GM23338 (cell line): ENCODE results near the gene HCK. TPM values are rescaled to one million over a fixed set of nuclear protein-coding genes. Genes with fewer than 3 reads are reported as not detected.

Source experiments
- ATAC-seq: fragments of 200-7000 bp; cut with Tn5 transposase; 3 replicates; pipeline ENCODE4 v1.9.1; 2020
- DNase-seq: peaks from one replicate; pipeline ENCODE4 v3.0.0-alpha.2; 2015; ENCODE audit warnings: low spot score
- H2AFZ ChIP-seq: fragments of 200-600 bp; sonication (generic); 2 replicates; pipeline ENCODE4 v1.8.0; 2016; ENCODE audit warnings: antibody characterized with exemption, mild to moderate bottlenecking, moderate library complexity
- H3F3A ChIP-seq: fragments of 200-600 bp; sonication (generic); replicated peaks from 2 replicates; pipeline ENCODE4 v1.8.0; 2017; ENCODE audit warnings: antibody characterized with exemption, mixed run types, low read depth
- H3K27ac ChIP-seq: fragments of 200-600 bp; sonication (generic); 2 replicates; pipeline ENCODE4 v1.6.1; 2016; ENCODE audit warnings: low read depth
- H3K27me3 ChIP-seq: fragments of 200-600 bp; sonication (generic); 2 replicates; pipeline ENCODE4 v1.8.0; 2016; ENCODE audit warnings: mild to moderate bottlenecking, mixed run types, moderate library complexity; ENCODE audit not compliant: insufficient read depth
- H3K36me3 ChIP-seq: fragments of 200-600 bp; sonication (generic); 2 replicates; pipeline ENCODE4 v1.8.0; 2016; ENCODE audit warnings: mild to moderate bottlenecking; ENCODE audit not compliant: insufficient read depth
- H3K4me1 ChIP-seq: fragments of 200-600 bp; sonication (generic); 2 replicates; pipeline ENCODE4 v1.8.0; 2016; ENCODE audit warnings: mild to moderate bottlenecking, moderate library complexity; ENCODE audit not compliant: insufficient read depth
- H3K4me2 ChIP-seq: fragments of 200-600 bp; sonication (generic); 2 replicates; pipeline ENCODE4 v1.7.1; 2017; ENCODE audit warnings: mixed run types
- H3K4me3 ChIP-seq: fragments of 200-600 bp; sonication (generic); 2 replicates; pipeline ENCODE4 v1.6.1; 2016; ENCODE audit warnings: mixed run types
- H3K79me2 ChIP-seq: fragments of 200-600 bp; sonication (generic); replicated peaks from 2 replicates; pipeline ENCODE4 v1.8.0; 2017; ENCODE audit warnings: mild to moderate bottlenecking; ENCODE audit not compliant: insufficient read depth
- H3K9me2 ChIP-seq: fragments of 200-600 bp; sonication (generic); 2 replicates; pipeline ENCODE4 v1.8.0; 2017; ENCODE audit not compliant: insufficient read depth
- H4K20me1 ChIP-seq: fragments of 200-600 bp; sonication (generic); replicated peaks from 2 replicates; pipeline ENCODE4 v1.8.0; 2017; ENCODE audit warnings: mild to moderate bottlenecking; ENCODE audit not compliant: insufficient read depth
- H3K27ac Mint-ChIP-seq: 2 replicates; pipeline ENCODE4 v1.8.0; 2020; ENCODE audit warnings: inconsistent platforms, mild to moderate bottlenecking, moderate library complexity, mixed read lengths
- H3K27me3 Mint-ChIP-seq: 3 replicates; pipeline ENCODE4 v1.8.0; 2022; ENCODE audit warnings: low read depth, mild to moderate bottlenecking, moderate library complexity, mixed read lengths, inconsistent platforms; ENCODE audit not compliant: insufficient read depth, poor library complexity
- H3K36me3 Mint-ChIP-seq: 3 replicates; pipeline ENCODE4 v1.8.0; 2021; ENCODE audit warnings: low read depth, mild to moderate bottlenecking, inconsistent platforms, moderate library complexity, mixed read lengths
- H3K4me1 Mint-ChIP-seq: 3 replicates; pipeline ENCODE4 v1.8.0; 2020; ENCODE audit warnings: mild to moderate bottlenecking, inconsistent platforms, mixed read lengths
- H3K4me3 Mint-ChIP-seq: 3 replicates; pipeline ENCODE4 v1.8.0; 2021; ENCODE audit warnings: moderate library complexity, mild to moderate bottlenecking, inconsistent platforms, mixed read lengths
- H3K9me3 Mint-ChIP-seq: 3 replicates; pipeline ENCODE4 v1.8.0; 2020; ENCODE audit warnings: moderate library complexity, mild to moderate bottlenecking, inconsistent platforms, mixed read lengths
- CREB1 ChIP-seq: fragments of 250-450 bp; sonication (Bioruptor Pico); IDR thresholded peaks from 2 replicates; pipeline ENCODE4 v1.5.0; 2020; ENCODE audit warnings: low read depth, mild to moderate bottlenecking, moderate library complexity
- EZH2 ChIP-seq: fragments of 200-600 bp; sonication (generic); IDR thresholded peaks from one replicate; pipeline ENCODE4 v1.8.0; 2017; ENCODE audit warnings: antibody characterized with exemption, mild to moderate bottlenecking, low read depth; ENCODE audit not compliant: unreplicated experiment
- EZH2phosphoT487 ChIP-seq: fragments of 200-600 bp; sonication (generic); IDR thresholded peaks from one replicate; pipeline ENCODE4 v1.8.1; 2018; ENCODE audit warnings: antibody characterized with exemption; ENCODE audit not compliant: unreplicated experiment
- JUNB ChIP-seq: IDR thresholded peaks from one replicate; pipeline ENCODE4 v1.6.1; 2016; ENCODE audit warnings: antibody characterized with exemption; ENCODE audit not compliant: unreplicated experiment
- NANOG ChIP-seq: IDR thresholded peaks from 2 replicates; pipeline ENCODE4 v1.6.1; 2016; ENCODE audit warnings: antibody characterized with exemption, borderline replicate concordance
- POLR2AphosphoS5 ChIP-seq: IDR thresholded peaks from 2 replicates; pipeline ENCODE4 v1.6.1; 2016; ENCODE audit warnings: antibody characterized with exemption, low read depth
- STAT1 ChIP-seq: IDR thresholded peaks from one replicate; pipeline ENCODE4 v1.6.1; 2016; ENCODE audit warnings: antibody characterized with exemption; ENCODE audit not compliant: unreplicated experiment
- ZNF114 ChIP-seq: fragments of 250-450 bp; sonication (Bioruptor Pico); IDR thresholded peaks from 2 replicates; pipeline ENCODE4 v1.5.0; 2020; ENCODE audit warnings: mild to moderate bottlenecking, moderate library complexity
- ZNF331 ChIP-seq: fragments of 250-450 bp; sonication (Bioruptor Pico); IDR thresholded peaks from 2 replicates; pipeline ENCODE4 v1.5.0; 2020; ENCODE audit warnings: low read depth, mild to moderate bottlenecking, moderate library complexity
- polyA plus RNA-seq: library from polyadenylated mRNA; unstranded; fragments of >200 nt; fragmentation: Nextera tagmentation; extraction: Ambion mirVana; gene quantifications from 2 replicates; pipeline ENCODE4 v1.2.1, GENCODE V29; 2016
- total RNA-seq: library from RNA; depleted of rRNA; stranded (reverse); fragments of >200 nt; shearing (Covaris generic); gene quantifications from 2 replicates; pipeline ENCODE4 v1.2.3, GENCODE V29; 2014
- TF ChIP-seq, protein P1 (sequence below), 2 experiments: fragments of 200-600 bp in 1 of 2; sonication (generic) in 1 of 2; conservative IDR thresholded peaks; 2 replicates each; pipeline versions ENCODE4 v1.5.1 to v1.6.1; 2016 to 2017; ENCODE audit warnings: antibody characterized with exemption in 2 of 2, low read depth in 2 of 2, mild to moderate bottlenecking in 2 of 2, moderate library complexity in 1 of 2
- TF ChIP-seq, protein P2 (sequence below): IDR thresholded peaks from one replicate; pipeline ENCODE4 v1.6.1; 2018; ENCODE audit warnings: antibody characterized with exemption; ENCODE audit not compliant: unreplicated experiment
- TF ChIP-seq, protein P3 (sequence below): IDR thresholded peaks from 2 replicates; pipeline ENCODE4 v1.6.1; 2016; ENCODE audit warnings: antibody characterized with exemption
- TF ChIP-seq, protein P4 (sequence below): fragments of 250-450 bp; sonication (Bioruptor Pico); IDR thresholded peaks from 2 replicates; pipeline ENCODE4 v1.5.0; 2020; ENCODE audit warnings: mild to moderate bottlenecking, moderate library complexity

HCK gene
- total and polyA plus RNA-seq, 2 experiments from 2014 or later, result 0.97 TPM; not detected in 1

DNA sequence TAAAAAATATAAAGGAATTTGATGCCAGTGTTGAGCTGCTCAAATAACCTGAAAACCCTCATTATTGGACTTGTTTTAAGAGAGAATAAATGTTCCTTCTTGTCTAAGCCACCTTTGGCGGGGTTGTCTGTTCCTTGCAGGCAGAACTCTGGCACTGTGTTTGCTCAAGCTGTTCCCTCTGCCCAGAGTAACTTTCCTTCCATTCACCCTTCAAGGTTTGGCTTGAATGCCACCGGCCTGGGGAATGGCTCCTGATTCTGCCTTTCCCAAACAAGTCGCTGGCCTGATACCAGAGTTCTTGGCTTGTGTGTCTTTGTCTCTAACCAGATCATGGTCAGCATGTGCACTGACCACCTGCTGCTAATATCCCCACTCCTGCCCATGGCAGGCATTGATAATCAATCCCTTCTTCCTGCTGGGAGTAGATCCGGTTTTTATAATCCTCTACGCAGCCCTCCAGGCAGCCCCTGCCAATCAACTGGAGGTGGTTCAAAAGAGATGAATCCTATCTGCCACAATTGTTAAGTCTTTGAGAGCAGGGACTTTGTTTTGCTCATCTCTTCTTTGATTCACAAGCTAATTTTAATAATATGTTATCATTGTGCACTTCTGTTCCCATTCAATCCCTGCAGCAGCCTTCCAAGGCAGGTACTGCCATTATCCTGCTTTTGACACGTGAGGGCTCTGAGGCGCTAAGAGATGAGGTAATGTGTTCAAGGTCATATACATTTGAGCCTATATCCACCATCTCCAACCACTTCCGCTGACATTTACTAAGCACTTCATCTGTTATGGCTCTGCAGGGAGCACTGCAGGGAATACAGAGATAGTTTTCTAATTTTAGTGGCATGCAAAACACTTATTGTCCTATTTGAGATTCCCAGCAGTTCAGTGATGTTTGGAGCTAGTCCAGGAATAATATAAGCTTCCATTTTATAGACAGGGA lies 44.9 kb upstream of the HCK start:
- TF ChIP-seq, protein P1, sequence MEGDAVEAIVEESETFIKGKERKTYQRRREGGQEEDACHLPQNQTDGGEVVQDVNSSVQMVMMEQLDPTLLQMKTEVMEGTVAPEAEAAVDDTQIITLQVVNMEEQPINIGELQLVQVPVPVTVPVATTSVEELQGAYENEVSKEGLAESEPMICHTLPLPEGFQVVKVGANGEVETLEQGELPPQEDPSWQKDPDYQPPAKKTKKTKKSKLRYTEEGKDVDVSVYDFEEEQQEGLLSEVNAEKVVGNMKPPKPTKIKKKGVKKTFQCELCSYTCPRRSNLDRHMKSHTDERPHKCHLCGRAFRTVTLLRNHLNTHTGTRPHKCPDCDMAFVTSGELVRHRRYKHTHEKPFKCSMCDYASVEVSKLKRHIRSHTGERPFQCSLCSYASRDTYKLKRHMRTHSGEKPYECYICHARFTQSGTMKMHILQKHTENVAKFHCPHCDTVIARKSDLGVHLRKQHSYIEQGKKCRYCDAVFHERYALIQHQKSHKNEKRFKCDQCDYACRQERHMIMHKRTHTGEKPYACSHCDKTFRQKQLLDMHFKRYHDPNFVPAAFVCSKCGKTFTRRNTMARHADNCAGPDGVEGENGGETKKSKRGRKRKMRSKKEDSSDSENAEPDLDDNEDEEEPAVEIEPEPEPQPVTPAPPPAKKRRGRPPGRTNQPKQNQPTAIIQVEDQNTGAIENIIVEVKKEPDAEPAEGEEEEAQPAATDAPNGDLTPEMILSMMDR (conservative IDR thresholded peaks at IDR 0.05; ENCODE audit: low read depth in 2 of 2), result no peak
- TF ChIP-seq EZH2phosphoT487 (no peak), CREB1 (CRISPR knock-in tag) (no peak), NANOG (no peak), POLR2AphosphoS5 (no peak), ZNF114 (CRISPR knock-in tag) (no peak), EZH2 (no peak), JUNB (no peak), STAT1 (no peak), ZNF331 (CRISPR knock-in tag) (no peak)
- TF ChIP-seq, protein P2, sequence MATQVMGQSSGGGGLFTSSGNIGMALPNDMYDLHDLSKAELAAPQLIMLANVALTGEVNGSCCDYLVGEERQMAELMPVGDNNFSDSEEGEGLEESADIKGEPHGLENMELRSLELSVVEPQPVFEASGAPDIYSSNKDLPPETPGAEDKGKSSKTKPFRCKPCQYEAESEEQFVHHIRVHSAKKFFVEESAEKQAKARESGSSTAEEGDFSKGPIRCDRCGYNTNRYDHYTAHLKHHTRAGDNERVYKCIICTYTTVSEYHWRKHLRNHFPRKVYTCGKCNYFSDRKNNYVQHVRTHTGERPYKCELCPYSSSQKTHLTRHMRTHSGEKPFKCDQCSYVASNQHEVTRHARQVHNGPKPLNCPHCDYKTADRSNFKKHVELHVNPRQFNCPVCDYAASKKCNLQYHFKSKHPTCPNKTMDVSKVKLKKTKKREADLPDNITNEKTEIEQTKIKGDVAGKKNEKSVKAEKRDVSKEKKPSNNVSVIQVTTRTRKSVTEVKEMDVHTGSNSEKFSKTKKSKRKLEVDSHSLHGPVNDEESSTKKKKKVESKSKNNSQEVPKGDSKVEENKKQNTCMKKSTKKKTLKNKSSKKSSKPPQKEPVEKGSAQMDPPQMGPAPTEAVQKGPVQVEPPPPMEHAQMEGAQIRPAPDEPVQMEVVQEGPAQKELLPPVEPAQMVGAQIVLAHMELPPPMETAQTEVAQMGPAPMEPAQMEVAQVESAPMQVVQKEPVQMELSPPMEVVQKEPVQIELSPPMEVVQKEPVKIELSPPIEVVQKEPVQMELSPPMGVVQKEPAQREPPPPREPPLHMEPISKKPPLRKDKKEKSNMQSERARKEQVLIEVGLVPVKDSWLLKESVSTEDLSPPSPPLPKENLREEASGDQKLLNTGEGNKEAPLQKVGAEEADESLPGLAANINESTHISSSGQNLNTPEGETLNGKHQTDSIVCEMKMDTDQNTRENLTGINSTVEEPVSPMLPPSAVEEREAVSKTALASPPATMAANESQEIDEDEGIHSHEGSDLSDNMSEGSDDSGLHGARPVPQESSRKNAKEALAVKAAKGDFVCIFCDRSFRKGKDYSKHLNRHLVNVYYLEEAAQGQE, result no peak
- TF ChIP-seq, protein P3, sequence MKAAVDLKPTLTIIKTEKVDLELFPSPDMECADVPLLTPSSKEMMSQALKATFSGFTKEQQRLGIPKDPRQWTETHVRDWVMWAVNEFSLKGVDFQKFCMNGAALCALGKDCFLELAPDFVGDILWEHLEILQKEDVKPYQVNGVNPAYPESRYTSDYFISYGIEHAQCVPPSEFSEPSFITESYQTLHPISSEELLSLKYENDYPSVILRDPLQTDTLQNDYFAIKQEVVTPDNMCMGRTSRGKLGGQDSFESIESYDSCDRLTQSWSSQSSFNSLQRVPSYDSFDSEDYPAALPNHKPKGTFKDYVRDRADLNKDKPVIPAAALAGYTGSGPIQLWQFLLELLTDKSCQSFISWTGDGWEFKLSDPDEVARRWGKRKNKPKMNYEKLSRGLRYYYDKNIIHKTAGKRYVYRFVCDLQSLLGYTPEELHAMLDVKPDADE, result no peak
- TF ChIP-seq, protein P4, sequence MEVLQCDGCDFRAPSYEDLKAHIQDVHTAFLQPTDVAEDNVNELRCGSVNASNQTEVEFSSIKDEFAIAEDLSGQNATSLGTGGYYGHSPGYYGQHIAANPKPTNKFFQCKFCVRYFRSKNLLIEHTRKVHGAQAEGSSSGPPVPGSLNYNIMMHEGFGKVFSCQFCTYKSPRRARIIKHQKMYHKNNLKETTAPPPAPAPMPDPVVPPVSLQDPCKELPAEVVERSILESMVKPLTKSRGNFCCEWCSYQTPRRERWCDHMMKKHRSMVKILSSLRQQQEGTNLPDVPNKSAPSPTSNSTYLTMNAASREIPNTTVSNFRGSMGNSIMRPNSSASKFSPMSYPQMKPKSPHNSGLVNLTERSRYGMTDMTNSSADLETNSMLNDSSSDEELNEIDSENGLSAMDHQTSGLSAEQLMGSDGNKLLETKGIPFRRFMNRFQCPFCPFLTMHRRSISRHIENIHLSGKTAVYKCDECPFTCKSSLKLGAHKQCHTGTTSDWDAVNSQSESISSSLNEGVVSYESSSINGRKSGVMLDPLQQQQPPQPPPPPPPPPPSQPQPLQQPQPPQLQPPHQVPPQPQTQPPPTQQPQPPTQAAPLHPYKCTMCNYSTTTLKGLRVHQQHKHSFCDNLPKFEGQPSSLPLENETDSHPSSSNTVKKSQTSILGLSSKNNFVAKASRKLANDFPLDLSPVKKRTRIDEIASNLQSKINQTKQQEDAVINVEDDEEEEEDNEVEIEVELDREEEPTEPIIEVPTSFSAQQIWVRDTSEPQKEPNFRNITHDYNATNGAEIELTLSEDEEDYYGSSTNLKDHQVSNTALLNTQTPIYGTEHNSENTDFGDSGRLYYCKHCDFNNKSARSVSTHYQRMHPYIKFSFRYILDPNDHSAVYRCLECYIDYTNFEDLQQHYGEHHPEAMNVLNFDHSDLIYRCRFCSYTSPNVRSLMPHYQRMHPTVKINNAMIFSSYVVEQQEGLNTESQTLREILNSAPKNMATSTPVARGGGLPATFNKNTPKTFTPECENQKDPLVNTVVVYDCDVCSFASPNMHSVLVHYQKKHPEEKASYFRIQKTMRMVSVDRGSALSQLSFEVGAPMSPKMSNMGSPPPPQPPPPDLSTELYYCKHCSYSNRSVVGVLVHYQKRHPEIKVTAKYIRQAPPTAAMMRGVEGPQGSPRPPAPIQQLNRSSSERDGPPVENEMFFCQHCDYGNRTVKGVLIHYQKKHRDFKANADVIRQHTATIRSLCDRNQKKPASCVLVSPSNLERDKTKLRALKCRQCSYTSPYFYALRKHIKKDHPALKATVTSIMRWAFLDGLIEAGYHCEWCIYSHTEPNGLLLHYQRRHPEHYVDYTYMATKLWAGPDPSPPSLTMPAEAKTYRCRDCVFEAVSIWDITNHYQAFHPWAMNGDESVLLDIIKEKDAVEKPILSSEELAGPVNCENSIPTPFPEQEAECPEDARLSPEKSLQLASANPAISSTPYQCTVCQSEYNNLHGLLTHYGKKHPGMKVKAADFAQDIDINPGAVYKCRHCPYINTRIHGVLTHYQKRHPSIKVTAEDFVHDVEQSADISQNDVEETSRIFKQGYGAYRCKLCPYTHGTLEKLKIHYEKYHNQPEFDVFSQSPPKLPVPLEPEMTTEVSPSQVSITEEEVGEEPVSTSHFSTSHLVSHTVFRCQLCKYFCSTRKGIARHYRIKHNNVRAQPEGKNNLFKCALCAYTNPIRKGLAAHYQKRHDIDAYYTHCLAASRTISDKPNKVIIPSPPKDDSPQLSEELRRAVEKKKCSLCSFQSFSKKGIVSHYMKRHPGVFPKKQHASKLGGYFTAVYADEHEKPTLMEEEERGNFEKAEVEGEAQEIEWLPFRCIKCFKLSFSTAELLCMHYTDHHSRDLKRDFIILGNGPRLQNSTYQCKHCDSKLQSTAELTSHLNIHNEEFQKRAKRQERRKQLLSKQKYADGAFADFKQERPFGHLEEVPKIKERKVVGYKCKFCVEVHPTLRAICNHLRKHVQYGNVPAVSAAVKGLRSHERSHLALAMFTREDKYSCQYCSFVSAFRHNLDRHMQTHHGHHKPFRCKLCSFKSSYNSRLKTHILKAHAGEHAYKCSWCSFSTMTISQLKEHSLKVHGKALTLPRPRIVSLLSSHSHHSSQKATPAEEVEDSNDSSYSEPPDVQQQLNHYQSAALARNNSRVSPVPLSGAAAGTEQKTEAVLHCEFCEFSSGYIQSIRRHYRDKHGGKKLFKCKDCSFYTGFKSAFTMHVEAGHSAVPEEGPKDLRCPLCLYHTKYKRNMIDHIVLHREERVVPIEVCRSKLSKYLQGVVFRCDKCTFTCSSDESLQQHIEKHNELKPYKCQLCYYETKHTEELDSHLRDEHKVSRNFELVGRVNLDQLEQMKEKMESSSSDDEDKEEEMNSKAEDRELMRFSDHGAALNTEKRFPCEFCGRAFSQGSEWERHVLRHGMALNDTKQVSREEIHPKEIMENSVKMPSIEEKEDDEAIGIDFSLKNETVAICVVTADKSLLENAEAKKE (CRISPR knock-in tag), result no peak
- Histone ChIP-seq H2AFZ (peak overlapping the region; percentile 26; the same call in 1 of the 2 replicates), H3K79me2 (no peaks in the 10 kb centered on the region), H4K20me1 (no peaks in the 10 kb centered on the region; the same call in 1 of the 2 replicates), H3K27me3 (no peaks in the 10 kb centered on the region), H3K36me3 (no peaks in the 10 kb centered on the region), H3K4me1 (peaks cover 50% of the 10 kb centered on the region), H3K27ac (peak overlapping the region; percentile 42; the same call in 1 of the 2 replicates), H3F3A (peaks cover 11% of the 10 kb centered on the region; the same call in 1 of the 2 replicates), H3K9me2 (peaks cover 4% of the 10 kb centered on the region), H3K4me2 (peak overlapping the region; percentile 30), H3K4me3 (no peak overlapping the region)
- DNase-seq, result no peak
- H3K9me3 Mint-ChIP-seq, result peaks cover 26% of the 10 kb centered on the region
- H3K4me1 Mint-ChIP-seq, result peaks cover 47% of the 10 kb centered on the region
- peak overlapping the region; percentile 79 for H3K27ac Mint-ChIP-seq
- peaks cover 18% of the 10 kb centered on the region for H3K27me3 Mint-ChIP-seq
- H3K4me3 Mint-ChIP-seq, result peak overlapping the region; percentile 8; the same call in 2 of the 3 replicates
- H3K36me3 Mint-ChIP-seq, result no peaks in the 10 kb centered on the region
- peak; percentile 10; the same call in 1 of the 3 replicates for ATAC-seq
